ENCODE measurements around the gene RBM26. TPM values are rescaled to one million over a fixed set of nuclear protein-coding genes. Genes with fewer than 3 reads are reported as not detected.

Gene RBM26
- total RNA-seq, 4 donors from 2014 or later, result 34.8 to 96.6 (median 44.5) TPM

GRCh38 chr13:79336966-79337365 lies 69.1 kb downstream of the RBM26 start:
- TF ChIP-seq POLR2A (IDR thresholded peaks at IDR 0.05), result no peak
- no peak for TF ChIP-seq CTCF (IDR thresholded peaks at IDR 0.05)
- Histone ChIP-seq H3K27me3 (no peaks in the 10 kb centered on the region), H3K4me1 (no peaks in the 10 kb centered on the region), H3K9me3 (no peaks in the 10 kb centered on the region), H3K27ac (no peak overlapping the region), H3K36me3 (peaks cover 0 to 80% (median 2%) of the 10 kb centered on the region in 3 donors), H3K4me3 (no peak overlapping the region)
- DNase-seq, result peak in 1 of 3 donors; percentile 32

GRCh38 chr13:79328510-79328909 lies 77.5 kb downstream of the RBM26 start:
- no peak overlapping the region for H3K4me3 ChIP-seq
- no peak for DNase-seq
- no peak overlapping the region for H3K27ac ChIP-seq
- H3K36me3 ChIP-seq, result peaks cover 0 to 14% (median 0%) of the 10 kb centered on the region in 3 donors
- TF ChIP-seq POLR2A (IDR thresholded peaks at IDR 0.05), result no peak
- TF ChIP-seq CTCF (IDR thresholded peaks at IDR 0.05), result no peak
- no peaks in the 10 kb centered on the region for H3K9me3 ChIP-seq
- H3K27me3 ChIP-seq, result no peaks in the 10 kb centered on the region
- H3K4me1 ChIP-seq, result no peaks in the 10 kb centered on the region

- Histone ChIP-seq H3K27me3 (no peaks in the 10 kb centered on the region), H3K27ac (no peak overlapping the region), H3K9me3 (no peaks in the 10 kb centered on the region), H3K36me3 (peaks cover 0 to 28% (median 0%) of the 10 kb centered on the region in 3 donors), H3K4me1 (no peaks in the 10 kb centered on the region), H3K4me3 (no peak overlapping the region)
- TF ChIP-seq POLR2A (IDR thresholded peaks at IDR 0.05) (no peak), CTCF (IDR thresholded peaks at IDR 0.05) (no peak)
- DNase-seq, result no peak
These were observed 85.6 kb downstream of the RBM26 start for GRCh38 chr13:79320433-79320832.

GRCh38 chr13:79318664-79319063 lies 87.4 kb downstream of the RBM26 start:
- Histone ChIP-seq H3K27ac (no peak overlapping the region), H3K4me3 (no peak overlapping the region), H3K9me3 (no peaks in the 10 kb centered on the region), H3K27me3 (no peaks in the 10 kb centered on the region), H3K36me3 (peaks cover 0 to 28% (median 0%) of the 10 kb centered on the region in 3 donors), H3K4me1 (no peaks in the 10 kb centered on the region)
- DNase-seq, result no peak
- TF ChIP-seq CTCF (IDR thresholded peaks at IDR 0.05) (no peak), POLR2A (IDR thresholded peaks at IDR 0.05) (no peak)

GRCh38 chr13:79317856-79318255 lies 88.2 kb downstream of the RBM26 start:
- Histone ChIP-seq H3K36me3 (peaks cover 0 to 28% (median 0%) of the 10 kb centered on the region in 3 donors), H3K4me3 (no peak overlapping the region), H3K4me1 (no peaks in the 10 kb centered on the region), H3K27ac (no peak overlapping the region), H3K27me3 (no peaks in the 10 kb centered on the region), H3K9me3 (no peaks in the 10 kb centered on the region)
- TF ChIP-seq CTCF (IDR thresholded peaks at IDR 0.05) (no peak), POLR2A (IDR thresholded peaks at IDR 0.05) (no peak)
- no peak for DNase-seq

GRCh38 chr13:79314652-79315051 lies 91.4 kb downstream of the RBM26 start:
- Histone ChIP-seq H3K27ac (no peak overlapping the region), H3K9me3 (no peaks in the 10 kb centered on the region), H3K4me1 (no peaks in the 10 kb centered on the region), H3K27me3 (no peaks in the 10 kb centered on the region), H3K4me3 (no peak overlapping the region), H3K36me3 (peaks cover 0 to 4% (median 0%) of the 10 kb centered on the region in 3 donors)
- TF ChIP-seq POLR2A (IDR thresholded peaks at IDR 0.05), result no peak
- no peak for TF ChIP-seq CTCF (IDR thresholded peaks at IDR 0.05)
- DNase-seq, result no peak

Measured in Peyer's patch (tissue), 4 donors.